T-helper 9 cell (primary cell): Measurements from ENCODE around the gene ZNF350.
"Not testable (repeated sequence)": the region's sequence is repeated elsewhere in the genome, so short reads cannot be mapped to it uniquely, and the experiment has no call there.

Source experiments
- DNase-seq: peaks from one replicate; pipeline ENCODE4 v3.0.0-alpha.2; 2020

ZNF350 gene

DNA sequence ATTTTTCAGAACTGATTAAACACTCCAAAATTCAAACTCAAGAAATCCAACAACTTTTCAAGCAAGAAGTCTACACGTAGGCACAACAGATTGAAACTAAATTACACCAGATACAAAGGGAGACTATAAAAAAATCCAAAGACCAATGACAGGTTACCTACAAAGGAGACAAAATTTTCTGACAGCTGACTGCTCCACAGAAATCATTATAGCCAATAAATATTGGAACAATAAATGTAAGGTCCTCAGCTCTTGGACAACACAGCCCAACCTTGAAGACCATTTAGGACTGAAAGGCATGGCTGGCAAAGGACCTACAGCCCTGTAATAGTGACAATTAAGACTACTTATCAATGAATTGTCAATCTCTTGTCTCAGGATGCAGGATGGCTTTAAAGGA lies 15.9 kb downstream of the ZNF350 start:
- DNase-seq = no peak

GRCh38 chr19:51965583-51965982 lies 21.1 kb downstream of the ZNF350 start:
- no peak for DNase-seq

DNA sequence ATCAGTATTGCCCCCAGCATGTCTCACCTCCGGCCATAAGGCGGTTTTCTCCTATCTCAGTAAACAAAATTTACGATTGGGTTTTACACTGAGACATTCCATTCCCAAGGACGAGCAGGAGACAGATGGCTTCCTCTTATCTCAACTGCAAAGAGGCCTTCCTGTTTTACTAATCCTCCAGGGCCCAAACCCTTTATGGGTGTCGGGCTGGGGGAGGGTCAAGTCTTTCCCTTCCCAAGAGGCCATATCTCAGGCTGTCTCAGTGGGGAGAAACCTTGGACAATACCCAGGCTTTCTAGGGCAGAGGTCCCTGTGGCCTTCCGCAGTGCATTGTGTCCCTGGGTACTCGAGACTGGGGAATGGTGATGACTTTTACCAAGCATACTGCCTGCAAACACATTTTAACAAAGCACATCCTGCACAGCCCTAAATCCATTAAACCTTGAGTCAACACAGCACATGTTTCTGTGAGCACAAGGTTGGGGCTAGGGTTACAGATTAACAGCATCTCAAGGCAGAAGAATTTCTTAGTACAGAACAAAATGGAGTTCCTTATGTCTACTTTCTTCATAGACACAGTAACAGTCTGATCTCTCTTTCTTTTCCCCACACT lies 25.9 kb downstream of the ZNF350 start:
- not testable (repeated sequence) for DNase-seq

DNA sequence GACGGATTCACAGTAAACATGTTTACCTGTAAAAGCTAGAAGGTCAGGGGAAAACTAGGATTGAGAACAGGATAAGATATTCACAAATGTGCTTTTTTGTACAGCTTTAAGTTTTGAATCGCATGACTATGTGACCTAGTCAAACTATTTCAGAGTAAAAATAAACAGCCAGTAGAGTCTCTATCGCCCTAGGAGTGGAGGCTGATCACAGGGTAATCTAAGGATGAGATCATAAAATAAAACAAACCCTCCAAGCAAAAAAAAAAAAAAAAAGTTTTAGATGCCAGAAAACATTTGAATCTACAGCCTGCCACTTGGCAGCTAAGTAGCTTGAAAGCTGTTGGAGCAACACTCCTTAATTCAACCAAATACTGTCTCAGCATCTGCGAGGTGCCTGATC lies 26.8 kb downstream of the ZNF350 start:
- DNase-seq = no peak

- not testable (repeated sequence) for DNase-seq
Measured at GRCh38 chr19:51957846-51958245, 28.8 kb downstream of the ZNF350 start.

GRCh38 chr19:51948975-51949374 lies 37.7 kb downstream of the ZNF350 start:
- no peak for DNase-seq

DNA sequence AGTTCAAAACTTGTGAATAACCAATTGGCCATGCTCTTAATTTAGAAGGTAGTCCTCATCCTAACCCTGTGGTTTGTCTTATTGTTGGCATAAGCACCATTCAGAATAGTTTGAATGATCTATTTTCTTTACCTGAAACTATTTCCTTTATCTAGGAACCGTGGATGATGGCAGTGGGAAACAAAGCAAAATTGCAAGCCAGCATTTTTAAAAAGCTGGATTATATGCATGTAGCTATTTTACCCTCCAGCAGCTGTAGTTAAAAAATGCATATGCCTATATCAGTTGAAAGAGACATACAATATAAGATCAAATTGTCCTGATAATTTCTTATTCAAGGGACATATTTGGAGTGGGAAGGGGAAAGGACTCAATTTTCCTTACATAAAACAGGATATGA lies 40.0 kb downstream of the ZNF350 start:
- DNase-seq = no peak

- DNase-seq = no peak
Measured at GRCh38 chr19:51944798-51945552, 41.7 kb downstream of the ZNF350 start.

DNA sequence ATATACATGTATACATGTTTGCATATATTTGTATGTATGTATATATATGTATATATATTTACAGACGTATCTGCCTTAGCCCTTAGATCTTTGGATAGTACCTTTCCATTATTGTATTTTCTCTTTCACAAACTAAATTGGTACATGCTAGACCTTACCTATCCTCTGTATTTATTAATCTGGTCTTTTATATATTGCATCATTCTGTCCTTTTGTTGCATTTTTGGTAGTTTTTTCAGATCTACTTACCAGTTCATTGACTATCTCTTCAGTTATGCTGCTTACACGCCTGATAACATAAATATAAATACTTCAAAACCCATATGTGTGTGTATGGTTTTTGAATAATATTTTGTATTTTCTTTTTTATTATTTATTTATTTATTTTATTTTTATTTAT lies 47.7 kb downstream of the ZNF350 start:
- DNase-seq = no peak

GRCh38 chr19:51931921-51932320 lies 54.7 kb downstream of the ZNF350 start:
- no peak for DNase-seq

DNA sequence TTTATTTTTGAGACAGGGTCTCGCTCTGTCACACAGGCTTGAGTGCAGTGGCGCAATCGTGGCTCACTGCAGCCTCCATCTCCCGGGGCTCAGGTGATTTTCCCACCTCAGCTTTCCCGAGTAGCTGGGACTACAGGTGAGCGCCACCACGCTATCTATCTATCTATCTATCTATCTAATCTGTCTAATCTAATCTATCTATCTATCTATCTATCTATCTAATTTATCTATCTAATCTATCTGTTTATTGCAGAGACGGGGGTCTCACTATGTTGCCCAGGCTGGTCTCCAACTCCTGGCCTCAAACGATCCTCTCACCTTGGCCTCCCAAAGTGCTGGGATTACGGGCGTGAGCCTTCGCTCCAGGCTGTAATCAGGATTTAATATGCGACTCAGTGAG lies 58.8 kb downstream of the ZNF350 start:
- no peak for DNase-seq

DNA sequence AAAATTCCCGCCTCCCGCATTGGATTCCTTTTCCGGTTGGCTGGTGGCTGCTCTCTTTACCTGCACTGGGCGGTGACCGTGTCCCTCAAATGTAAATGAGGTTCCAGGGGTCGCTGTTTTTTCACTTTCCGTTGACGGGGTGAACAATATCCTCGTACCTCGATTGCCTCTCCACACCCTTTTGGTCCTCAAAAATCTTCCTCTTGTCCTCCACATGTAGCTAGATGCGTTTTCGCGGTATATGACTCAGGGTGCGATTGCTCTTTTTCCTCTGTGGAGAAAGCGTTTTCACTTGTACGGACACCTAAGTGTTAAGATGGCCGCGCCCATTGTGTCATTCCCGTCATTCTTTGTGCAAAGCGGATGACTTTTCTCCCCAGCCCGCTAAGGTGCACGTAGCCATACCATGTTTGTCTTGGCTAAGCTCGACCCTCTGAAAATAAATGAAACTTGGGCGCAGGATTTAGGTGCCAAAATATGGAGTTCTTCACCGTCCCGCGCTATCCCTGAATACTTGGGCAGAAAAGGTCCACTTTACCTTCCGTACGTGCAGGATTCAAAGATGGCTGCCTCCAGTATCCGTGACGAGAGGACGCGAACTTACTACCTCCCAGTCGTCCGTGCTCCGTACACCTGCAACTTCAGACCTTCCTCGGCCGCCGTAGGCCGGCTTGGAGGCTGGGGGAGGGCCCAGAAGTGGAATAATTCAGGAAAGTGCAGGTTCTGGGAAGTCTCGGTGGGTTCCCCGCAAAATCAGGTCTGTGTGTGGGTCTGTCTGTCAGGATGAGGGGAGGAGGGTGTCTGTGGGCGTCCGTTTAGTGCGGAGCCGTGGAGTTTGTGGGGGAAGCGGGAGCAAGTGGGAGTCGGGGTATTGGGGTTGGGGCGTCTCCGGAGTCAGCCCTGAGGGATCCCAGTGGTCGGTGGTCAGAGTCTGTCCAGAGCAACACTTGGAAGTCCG lies 59.6 kb downstream of the ZNF350 start, which contains the start of gene ZNF613:
Gene ZNF613 (plus strand): TSS at position 689 of the 958 bp plus-strand sequence. CDS start 8,749 bp downstream, outside the sequence.
- peak; percentile 66 for DNase-seq

DNA sequence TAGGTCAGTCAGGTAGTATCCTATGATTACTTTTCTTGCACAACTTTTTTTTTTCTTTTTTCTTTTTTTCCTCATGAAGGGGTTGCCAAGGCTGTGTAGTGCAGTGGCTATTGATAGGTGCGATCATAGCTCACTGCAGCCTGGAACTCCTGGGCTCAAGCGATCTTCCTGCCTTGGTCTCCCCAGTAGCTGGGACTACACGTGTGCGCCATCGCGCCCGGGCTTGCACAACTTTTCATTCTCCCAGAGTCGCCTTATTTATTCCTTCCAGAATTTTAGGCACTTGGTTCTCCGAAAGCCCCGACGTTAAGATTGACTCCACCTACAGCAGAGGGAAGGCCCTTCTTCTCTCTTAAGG lies 60.2 kb downstream of the ZNF350 start:
- DNase-seq = no peak

DNA sequence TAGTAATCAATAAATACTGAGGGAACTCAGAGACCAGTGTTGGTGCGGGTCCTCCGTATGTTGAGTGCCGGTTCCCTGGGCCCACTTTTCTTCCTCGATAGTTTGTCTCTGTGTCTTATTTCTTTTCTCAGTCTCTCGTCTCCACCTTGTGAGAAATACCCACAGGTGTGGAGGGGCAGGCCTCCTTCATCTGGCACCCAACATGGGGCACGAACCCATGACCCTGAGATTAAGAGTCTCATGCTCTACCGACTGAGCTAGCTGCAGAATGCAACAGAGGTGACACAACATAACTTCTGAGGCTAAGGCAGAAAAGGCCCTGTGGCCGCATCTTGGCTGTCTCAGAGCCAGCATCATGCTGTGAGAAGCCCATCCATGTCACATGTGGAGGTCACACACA lies 64.7 kb downstream of the ZNF350 start:
- no peak for DNase-seq

GRCh38 chr19:51919606-51920005 lies 67.0 kb downstream of the ZNF350 start:
- no peak for DNase-seq

GRCh38 chr19:51916167-51916566 lies 70.5 kb downstream of the ZNF350 start:
- DNase-seq = no peak

GRCh38 chr19:51915324-51915867 lies 71.2 kb downstream of the ZNF350 start:
- no peak for DNase-seq
